ENCODE measurements around the gene HACE1.

DNA sequence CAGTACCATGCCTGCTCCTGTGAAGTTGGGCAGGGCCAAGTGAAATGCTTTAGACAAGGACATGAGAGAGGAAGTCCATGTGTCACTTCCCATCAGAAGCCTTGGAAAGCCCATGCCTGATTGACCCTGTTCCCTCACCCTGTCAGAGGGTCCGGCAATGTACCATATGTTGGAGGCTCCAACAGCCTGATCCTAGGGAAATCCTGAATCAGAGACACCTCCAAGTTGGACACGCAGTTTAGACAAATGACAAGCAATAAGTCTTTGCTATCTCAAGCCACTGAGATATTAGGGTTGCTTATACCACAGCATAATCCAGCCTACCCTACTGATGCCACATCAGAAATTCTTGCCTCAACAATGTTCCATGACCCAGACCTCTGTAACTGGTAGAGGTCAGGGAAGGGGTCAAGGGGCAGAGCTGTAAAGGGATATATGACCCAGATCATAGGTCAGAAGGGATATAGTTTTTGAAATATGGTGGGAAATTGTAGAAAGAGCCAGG lies 174.8 kb downstream of the HACE1 start:
- TF ChIP-seq CTCF (IDR thresholded peaks at IDR 0.05; ENCODE audit: borderline replicate concordance, extremely low read depth, low read length, poor library complexity, severe bottlenecking) = no peak
- no peak for TF ChIP-seq EZH2 (IDR thresholded peaks at IDR 0.05; ENCODE audit: borderline replicate concordance, low read depth, low read length, severe bottlenecking)
